Measurements from ENCODE around the gene OSBPL5.

OSBPL5 gene

DNA sequence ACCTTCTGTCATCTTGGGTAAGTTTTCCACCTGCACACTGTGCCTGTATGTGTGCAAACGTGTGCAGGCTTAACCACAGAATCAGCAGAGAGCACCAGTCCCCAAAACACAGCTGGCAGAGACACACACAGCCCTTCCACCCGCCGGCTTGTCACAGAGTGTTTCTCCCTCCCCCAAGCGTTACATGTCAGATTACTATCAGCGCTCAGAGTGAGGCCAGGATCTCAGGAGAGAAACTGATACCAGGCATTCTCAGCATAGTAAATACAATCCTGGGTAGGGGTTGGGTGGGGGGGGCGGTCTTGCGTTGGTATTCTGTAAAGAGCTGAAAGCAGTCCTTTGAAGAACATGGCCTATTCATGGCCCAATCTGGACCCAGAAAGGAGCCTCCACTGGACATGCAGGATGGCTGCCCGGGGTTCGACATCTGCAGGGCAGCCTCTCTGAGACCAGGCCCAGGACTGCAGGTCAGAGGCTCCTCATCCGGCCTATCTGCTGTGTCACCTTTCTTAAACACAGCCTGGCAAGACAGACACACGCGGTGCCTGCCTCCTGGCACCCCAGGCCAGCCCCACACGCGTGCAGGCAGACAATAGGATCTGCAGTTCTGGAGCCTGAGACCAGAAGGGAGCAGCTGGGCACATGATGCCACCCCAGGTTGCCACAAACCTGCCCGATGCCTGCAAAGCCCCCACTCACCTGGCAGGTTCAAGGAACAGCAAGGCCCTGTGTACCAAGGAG is 1.7 kb downstream of the OSBPL5 start:
- DNase-seq (ENCODE audit: low spot score), result peak; percentile 6

DNA sequence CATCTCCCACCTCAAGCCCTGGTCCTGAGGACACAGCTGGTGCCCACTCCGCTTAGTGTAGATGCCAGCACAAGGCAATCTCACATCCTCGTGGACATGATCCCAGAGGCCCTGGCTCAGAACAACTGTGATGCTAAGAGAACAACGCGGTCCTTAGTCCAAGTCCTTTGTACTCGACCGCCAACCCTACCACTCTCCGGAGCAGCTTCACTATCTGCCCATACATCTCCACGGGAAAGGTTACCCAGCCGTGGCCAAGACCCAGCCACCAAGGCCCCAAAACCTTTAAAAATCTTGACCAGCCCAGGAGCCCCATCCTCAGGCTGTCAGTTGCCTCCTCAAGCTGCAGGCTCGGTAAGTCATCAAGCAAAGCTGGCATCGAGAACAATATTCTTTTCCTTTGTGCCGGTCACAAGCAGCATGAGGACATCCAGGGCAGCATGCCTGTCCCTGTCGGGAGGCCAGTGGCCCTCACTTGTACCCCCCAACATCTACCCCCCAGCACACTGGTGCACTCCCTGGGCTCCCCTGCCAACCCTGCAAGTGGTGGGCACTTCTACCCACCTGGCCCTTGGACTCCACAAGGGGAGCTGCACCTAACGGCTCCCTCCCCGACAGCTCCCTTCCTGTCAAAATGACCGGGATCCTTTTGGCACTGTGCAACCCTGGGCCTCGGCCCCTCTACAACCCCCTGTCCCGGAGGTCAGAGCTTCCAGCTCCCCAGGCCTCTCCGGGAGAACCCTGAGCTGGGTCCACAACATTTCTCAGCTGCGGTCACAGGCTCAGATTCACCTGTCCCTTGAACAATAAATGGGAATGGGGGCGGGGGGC is 2.5 kb downstream of the OSBPL5 start:
- peak; percentile 6 for DNase-seq (ENCODE audit: low spot score)

DNA sequence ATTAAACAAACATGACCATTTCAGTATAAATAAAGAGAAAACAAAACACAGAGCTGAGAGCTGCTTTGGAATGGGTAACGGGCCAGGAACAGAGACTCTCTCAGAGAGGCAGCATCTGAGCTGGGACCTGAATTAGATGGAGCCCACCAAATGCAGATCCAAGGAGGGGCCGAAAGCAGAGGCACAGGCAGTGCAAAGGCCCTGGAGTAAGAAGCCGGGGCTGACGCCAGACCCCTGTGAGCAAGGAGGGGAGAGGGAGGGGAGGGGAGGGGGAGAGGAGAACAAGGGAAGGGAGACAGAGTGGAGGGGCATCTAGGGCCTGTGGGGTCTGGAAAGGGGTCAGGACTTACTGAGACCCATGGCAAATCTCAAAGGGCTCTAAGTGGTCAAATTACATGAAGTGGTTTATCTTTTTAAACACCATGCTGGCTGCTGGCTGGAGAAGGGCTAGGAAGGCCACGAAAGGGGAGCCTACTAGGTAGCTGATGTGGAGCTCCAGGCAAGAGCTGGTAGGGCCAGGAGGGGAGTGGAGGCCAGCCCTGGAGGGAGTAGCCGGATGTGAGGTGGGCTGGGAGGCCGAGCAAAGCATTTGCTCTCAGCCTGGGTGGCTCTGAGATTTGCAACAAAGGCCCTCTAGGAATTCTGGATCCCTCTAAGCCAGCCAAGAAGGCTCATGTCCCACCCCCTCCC is 3.2 kb downstream of the OSBPL5 start:
- DNase-seq (ENCODE audit: low spot score), result no peak

DNA sequence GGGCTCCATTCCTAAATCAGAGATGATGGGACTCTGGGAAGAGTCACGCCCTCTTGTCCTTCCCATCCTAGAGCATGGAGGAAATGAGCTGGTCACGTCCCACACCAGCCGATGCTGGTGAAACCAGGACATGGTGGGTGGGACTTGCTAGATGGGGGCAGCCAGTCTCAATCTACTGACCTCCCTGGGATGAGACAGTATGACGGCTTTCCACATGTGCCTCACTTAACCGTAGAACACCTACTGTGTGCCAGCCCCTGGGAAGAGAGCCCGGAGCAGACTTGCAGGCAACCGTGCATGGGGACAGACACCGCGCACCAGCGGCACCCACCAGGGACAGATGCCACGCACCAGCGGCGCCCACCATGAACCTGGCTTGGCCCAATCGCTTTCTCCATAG is 3.8 kb downstream of the OSBPL5 start:
- DNase-seq (ENCODE audit: low spot score), result no peak

DNA sequence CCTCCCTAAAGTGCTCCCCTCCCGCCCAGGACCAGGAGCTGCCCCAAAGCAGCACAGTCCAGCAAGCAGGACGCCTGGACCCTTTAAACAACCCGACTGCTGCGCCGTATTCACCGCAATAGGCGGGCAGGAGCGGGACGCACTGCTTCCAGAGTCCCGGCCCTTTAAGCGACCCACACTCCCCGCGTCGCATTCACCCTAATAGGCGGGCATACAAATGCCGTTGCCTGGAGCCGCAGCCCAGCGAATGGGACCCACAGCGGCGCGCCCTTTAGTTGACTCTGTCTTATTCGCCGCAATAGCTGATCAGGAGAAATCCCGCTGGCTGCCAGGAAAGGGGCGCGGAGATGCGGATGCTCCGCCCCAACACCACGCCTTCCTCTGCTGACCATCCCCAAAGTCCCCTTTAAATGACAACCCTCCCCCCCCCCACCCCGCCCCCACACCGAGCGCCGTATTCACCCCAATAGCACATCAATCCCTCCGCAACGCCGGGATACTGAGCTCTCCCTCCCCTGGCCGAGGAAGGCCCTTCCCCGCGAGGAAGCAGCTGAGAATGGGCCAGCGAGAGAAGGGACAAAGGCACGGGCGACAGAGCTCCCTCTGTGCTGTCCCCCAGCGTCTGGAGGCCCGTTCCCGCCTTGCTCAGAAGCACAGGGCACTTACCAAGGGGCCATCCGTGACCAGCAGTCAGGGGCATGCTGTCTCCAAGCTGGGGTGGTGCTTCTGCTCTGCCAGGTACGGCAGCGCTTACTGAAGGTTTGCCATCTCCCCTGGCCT is 4.7 kb downstream of the OSBPL5 start:
- DNase-seq (ENCODE audit: low spot score), result no peak

DNA sequence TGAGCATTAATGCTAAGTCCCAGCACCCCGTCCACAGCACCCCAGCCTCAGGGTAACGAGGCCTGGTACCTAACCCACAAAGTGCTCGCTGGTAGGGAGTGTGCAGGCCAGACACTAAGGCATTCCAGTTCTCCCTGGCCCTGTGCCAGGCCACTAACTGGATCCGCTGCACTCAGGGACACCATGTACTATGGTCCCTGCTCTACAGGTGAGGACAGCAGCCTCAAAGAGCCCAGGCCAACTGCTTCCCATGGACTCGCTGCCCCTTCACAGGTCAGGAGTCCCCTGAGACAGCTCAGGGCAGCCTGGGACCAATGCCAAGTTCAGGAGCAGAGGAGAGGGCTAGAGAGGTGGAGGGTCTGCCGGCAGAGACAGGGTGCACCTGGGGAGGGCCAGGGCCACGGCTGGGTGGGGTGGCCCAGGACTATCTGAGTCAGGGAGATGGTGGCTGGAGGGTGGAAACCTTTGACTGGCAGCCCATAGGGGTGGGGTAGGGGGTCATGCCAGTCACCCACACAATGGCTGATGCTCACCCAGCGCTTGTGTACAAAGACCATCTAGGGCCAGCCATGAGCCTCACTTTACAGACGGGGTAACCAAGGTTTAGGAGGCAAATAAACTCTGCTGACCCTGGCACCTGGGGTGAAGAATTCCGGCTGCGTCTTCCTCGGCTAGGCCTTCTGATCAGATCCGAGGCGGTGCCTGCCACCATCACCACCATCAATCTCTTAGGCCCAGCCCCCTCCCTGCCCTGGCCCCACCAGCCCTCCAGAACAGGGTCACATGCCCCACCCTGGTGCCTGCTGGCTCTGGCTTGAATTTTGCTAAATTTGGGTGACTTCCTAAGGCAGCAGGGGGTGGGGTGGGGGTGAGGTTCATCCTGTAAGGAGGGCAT is 5.6 kb downstream of the OSBPL5 start:
- DNase-seq (ENCODE audit: low spot score), result no peak

DNA sequence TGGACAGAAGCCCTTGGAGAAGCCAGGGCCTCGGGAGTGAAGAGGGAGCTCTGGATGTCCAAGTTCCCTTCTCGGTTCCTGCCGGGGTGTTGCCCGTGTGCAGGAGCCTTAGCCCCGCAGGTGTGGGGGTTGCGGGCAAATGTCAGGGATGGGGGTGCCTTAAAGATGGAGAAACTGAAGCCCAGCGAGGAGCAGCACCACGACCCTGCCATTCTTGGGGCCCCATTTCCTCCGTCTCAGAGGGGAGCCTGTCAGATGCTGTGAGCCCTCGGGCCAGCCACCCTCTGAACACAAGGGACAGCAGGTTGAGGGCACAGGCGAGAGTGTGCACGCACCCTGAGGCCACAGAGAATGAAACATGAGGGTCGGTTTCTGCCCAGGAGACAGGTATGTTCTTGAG is 6.3 kb downstream of the OSBPL5 start:
- DNase-seq (ENCODE audit: low spot score), result no peak

DNA sequence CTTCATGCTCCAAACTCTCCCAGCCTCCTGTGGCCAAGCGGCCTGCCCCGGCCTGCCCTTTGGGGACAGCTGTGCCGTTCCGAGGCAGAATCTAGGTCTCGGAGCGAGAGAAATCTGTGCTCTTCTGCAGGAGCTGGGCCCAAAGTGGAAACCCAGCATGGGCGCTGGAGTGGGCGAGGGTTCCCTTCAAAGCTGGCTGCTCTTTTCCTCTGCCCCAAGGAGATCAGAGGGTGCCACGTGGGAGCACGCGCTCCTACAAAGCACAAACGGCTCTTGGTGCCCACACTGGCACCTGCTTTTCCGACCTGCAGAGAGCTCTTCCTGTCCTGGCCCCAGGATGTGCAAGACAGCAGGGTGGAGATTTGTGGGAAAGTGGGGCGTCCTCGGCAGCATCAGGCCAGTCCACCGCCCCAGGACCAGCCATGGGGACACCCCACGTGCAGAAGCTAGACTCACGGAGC is 6.9 kb downstream of the OSBPL5 start:
- no peak for DNase-seq (ENCODE audit: low spot score)

DNA sequence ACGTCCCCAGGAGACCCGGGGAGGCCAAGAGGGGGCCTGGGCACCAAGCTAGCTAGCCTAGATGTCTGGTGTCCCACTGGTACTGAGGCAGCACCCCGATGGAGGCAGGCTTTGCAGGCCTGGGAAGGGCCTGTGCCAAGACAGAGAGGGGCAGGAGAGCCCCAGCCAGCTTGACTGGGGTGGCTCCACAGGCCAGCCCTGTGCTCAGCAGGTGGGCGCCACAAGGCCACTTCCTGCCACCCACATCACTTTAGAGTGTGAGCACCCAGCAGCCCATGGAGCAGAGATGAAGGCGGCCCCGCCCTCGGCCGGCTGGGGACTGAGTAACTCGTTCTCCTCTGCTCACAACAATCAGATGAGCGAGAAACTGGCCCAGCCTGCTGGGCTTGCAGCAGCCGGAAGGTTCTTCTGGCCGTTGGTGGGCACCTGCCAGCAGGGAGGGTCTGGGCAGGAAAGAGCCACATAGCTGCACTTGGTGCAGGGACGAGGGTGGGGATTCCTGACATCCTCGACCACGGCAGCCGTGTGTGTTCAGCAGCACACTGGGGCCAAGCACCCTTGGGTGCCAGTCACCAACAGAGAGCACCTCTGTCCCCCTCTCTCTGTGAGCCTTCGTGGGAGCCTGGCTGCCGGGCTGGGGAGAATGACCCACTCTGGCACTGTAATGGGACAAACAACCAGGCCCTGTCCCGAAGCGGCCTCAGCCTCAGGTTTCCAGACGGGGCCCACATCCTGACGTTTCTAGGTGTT is 7.6 kb downstream of the OSBPL5 start:
- no peak for DNase-seq (ENCODE audit: low spot score)

DNA sequence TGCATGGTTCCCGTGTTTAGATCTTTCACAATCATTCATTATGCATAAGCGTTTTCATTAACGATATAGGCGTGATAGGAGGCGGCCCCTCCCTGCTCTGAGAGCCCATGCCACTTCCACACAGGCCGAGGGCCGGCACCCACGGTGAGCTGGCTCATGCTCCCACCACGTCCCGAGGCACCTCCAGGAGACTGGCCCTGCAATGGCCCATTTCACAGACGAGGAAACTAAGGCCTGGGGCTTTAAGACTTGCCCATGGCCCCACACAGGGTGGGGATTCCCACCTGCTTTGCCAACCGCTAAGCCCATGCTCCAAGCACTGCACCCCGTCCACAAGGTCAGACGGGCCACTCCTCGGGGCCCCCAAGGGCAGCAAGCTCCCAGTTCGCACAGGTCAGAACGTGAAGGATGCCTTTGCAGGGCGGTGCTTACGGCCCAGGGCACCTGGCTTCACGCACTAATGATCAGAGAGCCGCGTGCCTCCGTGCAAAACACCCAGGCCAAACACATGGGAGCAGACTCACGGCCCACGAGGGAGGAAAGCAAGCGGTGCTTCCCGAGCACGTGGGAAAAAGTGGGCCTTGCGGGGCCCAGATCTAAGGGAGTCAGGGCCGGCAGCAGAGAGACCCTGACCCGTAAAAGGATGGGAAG is 8.3 kb downstream of the OSBPL5 start:
- no peak for DNase-seq (ENCODE audit: low spot score)

DNA sequence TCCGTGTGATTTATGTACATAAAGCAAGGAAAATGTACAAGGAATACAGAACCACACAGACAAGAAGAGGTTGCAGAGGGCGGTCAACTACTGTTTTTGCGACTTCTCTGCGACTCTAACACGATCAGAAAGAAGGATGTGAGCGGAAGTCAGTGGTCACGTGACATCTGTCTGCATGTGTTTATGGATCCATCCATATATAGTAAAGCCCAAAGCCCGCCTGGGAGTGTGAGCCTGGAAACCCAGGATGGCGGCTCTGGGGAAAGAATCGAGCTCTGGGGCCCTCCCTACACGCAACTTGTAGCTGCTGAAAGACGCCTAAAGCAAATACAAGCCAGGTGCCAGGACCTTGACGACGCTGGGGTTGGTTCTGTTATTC is 8.8 kb downstream of the OSBPL5 start:
- no peak for DNase-seq (ENCODE audit: low spot score)

DNA sequence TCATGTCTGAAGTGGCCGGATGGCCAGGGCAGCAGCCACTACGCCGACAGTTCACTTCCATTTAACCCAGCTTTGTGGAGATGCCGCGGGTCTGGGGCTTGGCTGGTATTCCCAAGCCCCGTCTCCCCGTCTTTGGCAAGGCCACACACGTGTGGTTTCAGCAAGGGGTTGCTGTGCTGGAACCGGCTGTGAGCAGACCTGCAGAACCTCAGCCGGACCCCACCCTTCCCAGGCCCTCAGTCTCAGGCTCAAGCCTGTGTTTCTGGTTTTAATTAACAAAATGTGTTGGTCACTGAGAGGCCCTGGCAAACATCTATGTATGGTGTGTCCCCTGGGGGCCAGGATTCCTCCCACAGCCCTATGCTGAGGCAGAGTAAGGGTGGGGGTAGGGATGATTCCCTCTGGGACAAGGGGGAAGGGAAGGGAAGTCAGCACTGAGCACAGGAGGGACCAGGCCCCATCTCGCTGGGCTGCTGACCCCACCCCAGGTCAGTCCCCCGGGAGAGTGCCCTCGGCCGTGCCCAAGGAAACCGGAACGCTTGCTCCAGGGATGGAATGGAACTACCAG is 9.3 kb downstream of the OSBPL5 start:
- no peak for DNase-seq (ENCODE audit: low spot score)

DNA sequence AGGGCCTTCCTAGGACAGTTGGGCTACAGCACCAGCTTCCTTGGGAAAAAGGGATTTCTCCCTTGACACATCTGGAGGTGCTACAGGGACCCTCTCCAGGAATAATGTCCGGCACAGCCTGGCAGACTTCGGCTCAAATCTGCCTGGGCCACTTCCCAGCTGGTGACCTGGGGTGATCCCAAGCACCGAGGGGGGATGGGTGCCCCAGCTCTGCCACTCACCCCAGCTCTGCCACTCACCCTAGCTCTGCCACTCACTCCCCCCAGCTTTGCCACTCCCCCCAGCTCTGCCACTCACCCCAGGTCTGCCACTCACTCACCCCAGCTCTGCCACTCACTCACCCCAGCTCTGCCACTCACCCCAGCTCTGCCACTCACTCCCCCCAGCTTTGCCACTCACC is 9.9 kb downstream of the OSBPL5 start:
- DNase-seq (ENCODE audit: low spot score), result no peak

DNA sequence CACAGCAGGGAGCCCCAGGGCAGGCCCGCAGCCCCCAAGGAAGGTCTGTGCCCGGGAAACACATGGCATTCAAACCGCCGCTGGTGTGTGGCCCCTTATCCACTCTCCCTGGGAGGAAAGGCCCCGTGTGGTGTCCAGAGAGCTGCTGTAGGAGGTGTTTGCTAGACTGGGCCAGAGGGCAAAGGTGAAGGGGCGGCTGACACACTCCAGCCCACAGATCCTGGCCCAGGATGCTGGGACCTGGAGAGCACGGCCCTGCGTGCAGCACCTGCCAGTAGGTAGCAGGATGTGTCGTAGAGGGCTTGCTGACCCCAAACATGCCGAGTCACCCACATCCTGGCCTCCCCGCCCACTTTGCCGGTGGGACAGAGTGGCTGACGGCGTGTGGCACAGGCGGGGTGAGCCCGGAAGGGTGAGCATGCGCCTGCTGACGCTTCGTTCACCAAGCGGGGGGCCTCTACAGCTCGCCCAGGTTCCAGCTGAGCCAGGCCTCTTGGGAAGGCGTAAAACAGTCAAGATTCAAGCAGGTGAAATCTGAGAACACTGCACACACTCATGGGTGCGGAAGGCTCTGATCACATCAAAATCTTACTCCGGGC is 11.0 kb downstream of the OSBPL5 start:
- DNase-seq (ENCODE audit: low spot score), result no peak

DNA sequence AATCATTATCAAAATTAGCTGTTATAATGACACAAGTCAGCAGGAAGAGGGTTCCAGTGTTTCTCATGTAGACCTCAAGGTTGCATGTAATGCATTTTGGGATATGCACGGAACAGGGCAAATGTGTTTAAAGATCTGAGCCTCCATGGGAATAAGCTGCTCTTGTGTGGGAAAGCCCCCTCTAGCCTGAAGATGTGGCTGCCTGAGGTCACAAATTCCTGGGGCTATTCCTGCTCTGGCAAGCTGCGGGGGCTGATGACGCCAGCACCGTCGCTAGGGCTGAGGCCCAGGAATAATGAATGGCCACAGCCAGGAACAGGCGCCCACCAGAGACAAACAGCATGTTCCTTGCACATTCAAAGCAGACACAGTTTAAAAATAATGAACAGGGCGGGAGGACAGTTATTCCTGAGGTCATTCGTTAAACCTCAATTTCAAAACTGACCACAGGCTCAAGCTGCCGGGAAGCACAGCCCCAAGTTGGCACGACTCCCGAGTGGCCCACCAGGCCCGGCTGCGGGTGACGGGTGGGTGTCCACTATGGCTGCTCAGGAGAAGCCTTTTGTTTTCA is 11.7 kb downstream of the OSBPL5 start:
- DNase-seq (ENCODE audit: low spot score), result no peak

DNA sequence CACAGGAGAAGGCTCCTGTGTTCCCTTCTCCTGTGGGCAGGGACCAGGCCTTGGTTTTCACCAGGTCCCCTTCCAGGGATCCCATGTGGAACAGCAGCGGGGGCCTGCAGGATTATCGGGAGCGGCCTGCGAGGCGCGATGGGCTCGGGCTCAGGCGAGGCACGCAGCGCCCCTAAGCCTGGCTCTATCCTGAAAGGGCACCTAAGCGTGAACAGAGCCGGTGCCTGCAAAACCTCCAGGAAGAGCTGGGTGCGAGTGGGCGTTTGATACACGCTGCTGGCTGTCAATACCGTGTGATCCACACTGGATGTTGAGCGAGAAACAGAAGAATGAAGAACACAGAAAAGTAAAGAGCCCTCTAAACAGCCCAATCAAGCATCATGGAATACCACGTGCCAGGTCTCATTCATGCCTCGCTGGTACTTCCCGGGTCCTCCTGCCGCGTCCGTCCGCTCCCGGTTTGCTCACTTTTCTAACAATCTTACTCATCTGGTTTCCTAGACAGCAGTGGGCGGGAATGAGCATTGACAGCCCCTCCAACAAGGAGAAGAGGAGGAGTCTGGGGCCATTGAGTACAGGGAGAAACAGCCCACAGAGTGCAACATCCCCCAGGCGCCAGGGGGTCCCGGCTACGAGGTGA is 12.5 kb downstream of the OSBPL5 start:
- DNase-seq (ENCODE audit: low spot score), result no peak

DNA sequence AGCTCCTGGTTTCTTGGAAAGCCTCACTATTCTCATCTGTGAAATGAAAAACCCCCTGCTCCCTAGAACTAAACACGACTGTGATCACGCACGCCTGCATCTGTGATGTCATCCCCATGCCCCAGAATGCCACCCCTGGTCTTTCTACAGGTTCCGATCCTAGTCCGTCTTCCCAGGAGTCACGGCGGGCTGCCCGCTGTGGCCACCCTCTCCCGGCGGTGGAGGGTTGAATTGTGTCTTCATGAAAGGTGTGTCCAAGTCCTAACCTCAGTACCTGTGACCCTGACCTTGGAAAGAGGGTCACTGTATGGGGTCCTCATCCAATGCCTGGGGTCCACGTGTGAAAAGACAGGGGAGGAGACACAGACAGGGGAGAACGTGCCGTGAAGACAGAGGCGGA is 14.4 kb downstream of the OSBPL5 start:
- DNase-seq (ENCODE audit: low spot score), result no peak

DNA sequence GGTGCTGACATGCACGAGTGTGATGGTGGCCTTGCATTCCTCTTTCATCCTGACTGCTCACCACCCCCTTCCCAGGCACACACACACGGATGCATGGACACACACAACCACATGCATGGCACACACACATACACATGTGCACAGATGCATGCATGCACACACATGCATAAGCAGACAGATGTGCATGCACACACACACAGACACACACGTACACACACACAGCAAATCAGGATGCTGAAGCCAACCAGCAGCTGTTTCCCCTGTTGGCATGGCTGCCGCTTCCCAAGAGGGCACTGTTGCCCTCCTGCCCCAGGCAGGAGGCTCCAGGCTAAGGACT is 15.3 kb downstream of the OSBPL5 start:
- DNase-seq (ENCODE audit: low spot score), result no peak
